Thoracic aorta (tissue), 2 donors: Measurements from ENCODE around the gene P2RX3. TPM values are rescaled to one million over a fixed set of nuclear protein-coding genes. Genes with fewer than 3 reads are reported as not detected.

Experiments used
- ATAC-seq: fragments of 150-250 bp; one replicate; pipeline ENCODE4 v1.8.0; 2017; ENCODE audit warnings: low read depth; ENCODE audit not compliant: insufficient number of reproducible peaks, low FRiP score
- DNase-seq: peaks from one replicate; pipeline ENCODE4 v3.0.0-alpha.2; 2020; ENCODE audit warnings: low spot score
- H3K27ac ChIP-seq, 2 donors: fragments of 200-600 bp; sonication (generic); 1 replicate in 1 of 2; 2 replicates in 1 of 2; pipeline ENCODE4 v1.5.1; 2016; ENCODE audit warnings: mild to moderate bottlenecking in 2 of 2, moderate library complexity in 2 of 2
- H3K27me3 ChIP-seq: fragments of 200-600 bp; sonication (generic); replicated peaks from 2 replicates; pipeline ENCODE4 v1.6.0; 2016; ENCODE audit warnings: mild to moderate bottlenecking; ENCODE audit not compliant: insufficient read depth
- H3K36me3 ChIP-seq: fragments of 200-600 bp; sonication (generic); one replicate; pipeline ENCODE4 v1.5.1; 2016
- H3K4me1 ChIP-seq, 2 donors: fragments of 200-600 bp; sonication (generic); 1 replicate in 1 of 2; 2 replicates in 1 of 2; pipeline versions ENCODE4 v1.5.1 to v1.6.0; 2016; ENCODE audit warnings: low read depth in 2 of 2, mild to moderate bottlenecking in 1 of 2; ENCODE audit not compliant: control insufficient read depth in 1 of 2
- H3K4me3 ChIP-seq: fragments of 200-600 bp; sonication (generic); 2 replicates; pipeline ENCODE4 v1.5.1; 2016; ENCODE audit warnings: mild to moderate bottlenecking
- H3K9me3 ChIP-seq: fragments of 200-600 bp; sonication (generic); 2 replicates; pipeline ENCODE4 v1.5.1; 2016
- CTCF ChIP-seq: fragments of 200-600 bp; sonication (generic); IDR thresholded peaks from one replicate; pipeline ENCODE4 v1.5.1; 2019; ENCODE audit warnings: antibody characterized with exemption
- total RNA-seq, 2 donors: library from RNA; depleted of rRNA; stranded (reverse); fragments of >200 nt; gene quantifications; one replicate each; pipeline versions ENCODE4 v1.1.0 to v1.2.3, GENCODE V29; 2016

The P2RX3 gene
- total RNA-seq, 2 donors from 2014 or later: not detected

GRCh38 chr11:57408771-57409170, 70.6 kb downstream of the P2RX3 start:
- no peak for TF ChIP-seq CTCF
- Histone ChIP-seq H3K4me1 (no peaks in the 10 kb centered on the region), H3K9me3 (no peaks in the 10 kb centered on the region), H3K27me3 (no peaks in the 10 kb centered on the region), H3K36me3 (peaks cover 55% of the 10 kb centered on the region), H3K4me3 (no peak overlapping the region), H3K27ac (no peak overlapping the region)
- DNase-seq (no peak), ATAC-seq (no peak)

- Histone ChIP-seq H3K36me3 (peaks cover 62% of the 10 kb centered on the region), H3K4me3 (no peak overlapping the region), H3K9me3 (no peaks in the 10 kb centered on the region), H3K4me1 (no peaks in the 10 kb centered on the region), H3K27me3 (no peaks in the 10 kb centered on the region), H3K27ac (no peak overlapping the region)
- no peak for DNase-seq
- TF ChIP-seq CTCF: no peak
- ATAC-seq: no peak
Observed at GRCh38 chr11:57409321-57410100, 71.4 kb downstream of the P2RX3 start.

GRCh38 chr11:57410287-57410686, 72.1 kb downstream of the P2RX3 start:
- Histone ChIP-seq H3K4me1 (no peaks in the 10 kb centered on the region), H3K27ac (no peak overlapping the region), H3K36me3 (peaks cover 70% of the 10 kb centered on the region), H3K27me3 (no peaks in the 10 kb centered on the region), H3K9me3 (no peaks in the 10 kb centered on the region), H3K4me3 (no peak overlapping the region)
- ATAC-seq (no peak), DNase-seq (no peak)
- TF ChIP-seq CTCF: no peak

GRCh38 chr11:57413681-57414080, 75.5 kb downstream of the P2RX3 start:
- Histone ChIP-seq H3K4me1 (peaks cover 0 to 7% of the 10 kb centered on the region in 2 donors), H3K27me3 (no peaks in the 10 kb centered on the region), H3K27ac (no peak overlapping the region), H3K9me3 (no peaks in the 10 kb centered on the region), H3K4me3 (no peak overlapping the region), H3K36me3 (peaks cover 76% of the 10 kb centered on the region)
- no peak for ATAC-seq
- no peak for DNase-seq
- TF ChIP-seq CTCF: no peak

GRCh38 chr11:57414612-57415212, 76.6 kb downstream of the P2RX3 start:
- peaks cover 66% of the 10 kb centered on the region for H3K36me3 ChIP-seq

More at GRCh38 chr11:57414612-57415212, 76.6 kb downstream of the P2RX3 start:
- no peak for TF ChIP-seq CTCF
- Histone ChIP-seq H3K27ac (no peak overlapping the region), H3K4me3 (no peak overlapping the region), H3K27me3 (no peaks in the 10 kb centered on the region), H3K4me1 (peaks cover 0 to 7% of the 10 kb centered on the region in 2 donors), H3K9me3 (no peaks in the 10 kb centered on the region)
- no peak for ATAC-seq
- no peak for DNase-seq
